GM21576 (cell line): ENCODE data around the gene SNTA1.
"Not testable (repeated sequence)": the region's sequence is repeated elsewhere in the genome, so short reads cannot be mapped to it uniquely, and the experiment has no call there.

Experiments used
- ATAC-seq: cut with Tn5 transposase; IDR thresholded peaks from one replicate; pipeline ENCODE4 v1.9.1; 2021; ENCODE audit warnings: mild to moderate bottlenecking, moderate library complexity; ENCODE audit not compliant: unreplicated experiment

The SNTA1 gene

GRCh38 chr20:33433465-33434234, 9.9 kb downstream of the SNTA1 start:
- no peak for ATAC-seq

GRCh38 chr20:33431797-33432381, 11.7 kb downstream of the SNTA1 start:
- no peak for ATAC-seq

GRCh38 chr20:33423875-33424274, 19.7 kb downstream of the SNTA1 start:
- ATAC-seq: not testable (repeated sequence)

DNA sequence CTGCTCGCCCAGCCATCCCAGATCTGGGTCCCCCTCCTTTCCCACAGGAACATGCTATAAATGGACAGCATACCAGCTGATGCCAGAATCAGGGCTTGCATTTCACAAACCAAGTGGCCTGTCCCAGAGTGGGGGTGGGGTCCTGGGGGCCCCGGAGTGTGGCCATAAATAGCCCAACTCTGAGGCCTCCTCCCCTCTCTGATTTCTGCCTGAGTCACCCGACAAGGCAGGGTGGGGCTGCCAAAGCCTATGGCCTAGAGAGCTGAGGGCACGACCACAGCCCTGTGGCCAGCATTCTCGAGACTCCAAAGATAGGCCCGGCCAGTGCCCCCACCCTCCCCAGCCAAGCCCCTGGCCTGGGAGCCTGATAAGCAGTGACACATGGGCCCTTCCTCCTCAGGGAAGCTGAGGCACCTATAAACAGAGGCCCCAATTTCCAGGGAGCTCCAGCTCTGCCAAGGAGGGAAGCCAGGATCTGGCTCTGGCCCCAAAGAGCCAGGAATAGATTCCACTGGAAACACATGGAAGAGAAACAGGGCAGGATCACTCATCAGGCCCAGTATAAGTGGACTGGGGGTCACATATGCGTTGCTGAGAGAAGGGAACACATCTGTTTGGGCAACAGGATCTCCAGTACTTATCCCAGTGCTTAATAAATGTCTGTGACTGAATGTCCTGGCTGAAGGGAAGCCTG, 20.3 kb downstream of the SNTA1 start:
- no peak for ATAC-seq

- ATAC-seq: no peak
Measured at GRCh38 chr20:33419140-33419974, 24.2 kb downstream of the SNTA1 start.

GRCh38 chr20:33418033-33418432, 25.5 kb downstream of the SNTA1 start:
- ATAC-seq: no peak

DNA sequence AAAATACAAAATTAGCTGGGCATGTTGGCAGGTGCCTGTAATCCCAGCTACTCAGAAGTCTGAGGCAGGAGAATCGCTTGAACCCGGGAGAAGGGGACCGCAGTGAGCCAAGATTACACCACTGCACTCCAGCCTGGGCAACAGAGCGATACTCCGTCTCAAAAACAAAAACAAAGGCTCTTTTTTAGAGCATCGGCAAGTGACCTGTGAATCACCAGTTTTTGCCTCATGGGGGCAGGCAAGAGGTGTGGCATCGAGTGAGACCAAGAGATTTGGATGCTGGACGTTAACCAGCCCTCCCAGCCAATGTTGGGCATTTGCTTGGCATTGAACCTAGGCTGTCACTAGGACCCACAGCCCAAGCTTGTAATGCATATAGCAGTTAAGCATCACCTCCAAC, 27.6 kb downstream of the SNTA1 start:
- no peak for ATAC-seq

GRCh38 chr20:33412484-33412838, 31.1 kb downstream of the SNTA1 start:
- ATAC-seq: no peak

DNA sequence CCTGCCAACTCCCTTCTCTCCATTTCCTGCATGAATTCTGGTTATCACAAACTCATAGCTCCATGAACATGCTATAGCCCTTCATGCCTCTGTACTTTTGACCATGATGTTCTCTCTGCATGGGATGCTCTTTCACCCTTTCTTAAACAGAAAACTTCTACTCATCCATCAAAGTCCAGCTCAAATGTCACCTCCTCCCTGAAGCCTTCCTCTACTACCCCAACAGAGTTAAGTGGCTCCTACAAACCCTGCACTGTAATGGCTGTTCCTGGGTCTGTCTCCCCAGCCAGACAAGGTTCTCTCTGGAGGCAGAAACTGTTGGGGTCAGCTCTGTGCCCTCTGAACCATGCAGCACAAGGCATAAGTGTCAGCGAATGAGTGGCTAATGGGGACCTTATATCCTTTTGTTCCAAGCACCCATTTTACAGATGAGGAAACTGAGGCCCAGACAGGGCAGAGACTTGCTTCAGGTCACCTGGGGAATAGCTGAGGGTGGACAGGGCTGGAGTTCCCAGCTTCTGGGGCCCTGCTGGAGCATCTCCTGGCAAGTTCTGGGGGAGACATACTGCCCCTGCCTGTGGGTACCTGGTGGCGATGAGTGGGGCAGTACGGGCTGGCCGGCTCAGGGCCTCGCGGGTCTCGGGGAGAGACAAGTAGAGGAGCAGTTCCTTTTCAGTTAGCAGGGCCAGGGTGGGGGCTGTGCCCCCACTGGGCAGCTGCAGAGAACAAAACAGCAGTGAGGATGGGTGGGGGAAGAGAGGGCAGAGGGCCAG, 31.7 kb downstream of the SNTA1 start:
- no peak for ATAC-seq

- ATAC-seq: no peak
Measured at GRCh38 chr20:33411242-33411641, 32.3 kb downstream of the SNTA1 start.

DNA sequence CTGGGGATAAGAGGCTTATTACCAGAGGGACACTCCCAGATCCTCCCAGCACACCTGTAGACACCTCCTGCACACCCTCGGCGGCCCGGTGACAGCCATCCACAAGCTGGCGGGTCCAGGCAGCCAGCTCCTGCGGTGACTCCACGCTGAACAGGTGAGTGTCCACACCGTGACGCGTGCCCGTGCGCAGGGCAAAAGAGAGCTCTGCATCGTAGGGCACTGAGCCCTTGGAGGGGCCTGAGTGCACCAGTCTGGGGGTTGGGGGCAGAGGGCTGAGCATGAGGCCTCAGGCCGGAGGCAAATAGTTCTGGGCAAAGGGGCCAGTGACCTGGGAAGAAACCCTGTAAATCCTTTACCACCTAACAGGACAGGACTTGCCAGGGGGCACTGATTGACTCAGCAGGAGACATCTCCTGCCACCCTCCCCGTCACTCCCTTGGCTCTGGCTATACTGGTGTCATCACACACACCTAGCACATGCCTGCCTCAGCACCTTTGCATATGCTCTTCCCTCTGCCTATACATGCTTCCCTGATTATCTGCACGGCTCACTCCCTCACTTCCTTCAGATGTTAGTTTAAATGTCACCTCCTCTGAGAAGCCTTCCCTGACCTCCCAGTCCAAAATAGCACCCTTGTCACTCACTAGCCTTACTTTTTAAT, 33.4 kb downstream of the SNTA1 start:
- no peak for ATAC-seq

- ATAC-seq: no peak
Measured at GRCh38 chr20:33408716-33409654, 34.6 kb downstream of the SNTA1 start.

DNA sequence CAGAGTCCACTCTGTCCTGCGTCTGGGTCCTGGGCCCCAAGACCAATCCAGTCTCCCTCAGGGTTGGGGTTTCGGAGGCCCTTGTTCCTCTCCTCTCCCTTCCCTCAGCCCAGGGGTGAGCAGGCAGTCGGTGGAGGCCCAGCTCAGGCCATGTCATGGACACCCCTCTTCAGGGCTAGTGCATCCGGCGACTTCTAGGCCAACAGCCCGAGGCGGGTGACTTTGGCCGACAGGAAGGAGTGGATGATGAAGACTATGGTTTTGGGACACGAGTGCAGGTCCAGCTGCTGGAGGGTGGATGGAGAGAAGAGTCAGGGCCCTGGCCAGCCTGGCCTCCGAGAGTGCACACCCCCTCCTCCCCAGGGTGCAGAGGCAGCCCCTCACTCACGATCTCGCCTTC, 35.2 kb downstream of the SNTA1 start:
- no peak for ATAC-seq

DNA sequence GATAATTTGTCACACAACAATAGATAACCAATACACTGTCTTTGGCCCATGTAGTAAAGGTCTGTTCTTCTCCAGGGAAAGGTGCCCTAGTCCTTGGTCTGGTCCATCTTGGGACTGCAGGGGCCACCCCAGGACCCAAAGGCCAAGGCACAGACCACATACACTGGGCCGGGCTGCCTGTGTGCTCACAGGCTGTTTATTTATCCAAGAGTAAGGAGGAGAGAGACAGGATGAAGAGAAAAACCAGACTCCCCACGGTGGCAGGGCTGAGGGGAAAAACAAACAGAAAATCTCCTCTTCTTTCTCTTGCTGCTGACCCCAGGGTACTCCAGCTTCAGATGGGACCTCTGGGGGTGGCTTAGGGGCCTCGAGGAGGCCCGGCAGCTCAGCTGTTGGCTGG, 35.8 kb downstream of the SNTA1 start:
- no peak for ATAC-seq

- ATAC-seq: no peak
Measured at GRCh38 chr20:33407251-33407650, 36.3 kb downstream of the SNTA1 start.

DNA sequence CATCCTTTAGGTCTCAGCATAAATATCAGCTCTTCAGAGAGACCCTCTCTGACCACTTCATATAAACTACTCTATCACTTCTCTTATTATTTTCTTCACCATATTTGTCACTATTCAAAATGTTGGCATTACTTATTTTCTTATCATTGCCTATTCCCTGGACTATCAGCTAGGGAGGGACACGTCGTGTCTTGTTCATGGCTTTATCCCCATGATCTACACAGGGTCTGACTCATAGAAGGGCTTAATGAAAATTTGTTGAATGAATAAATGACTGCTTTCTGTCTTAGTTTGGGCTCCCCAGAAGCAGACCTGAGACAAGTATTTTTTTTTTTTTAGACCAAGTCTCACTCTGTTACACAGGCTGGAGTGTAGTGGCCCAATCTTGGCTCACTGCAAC, 39.3 kb downstream of the SNTA1 start:
- ATAC-seq: no peak

DNA sequence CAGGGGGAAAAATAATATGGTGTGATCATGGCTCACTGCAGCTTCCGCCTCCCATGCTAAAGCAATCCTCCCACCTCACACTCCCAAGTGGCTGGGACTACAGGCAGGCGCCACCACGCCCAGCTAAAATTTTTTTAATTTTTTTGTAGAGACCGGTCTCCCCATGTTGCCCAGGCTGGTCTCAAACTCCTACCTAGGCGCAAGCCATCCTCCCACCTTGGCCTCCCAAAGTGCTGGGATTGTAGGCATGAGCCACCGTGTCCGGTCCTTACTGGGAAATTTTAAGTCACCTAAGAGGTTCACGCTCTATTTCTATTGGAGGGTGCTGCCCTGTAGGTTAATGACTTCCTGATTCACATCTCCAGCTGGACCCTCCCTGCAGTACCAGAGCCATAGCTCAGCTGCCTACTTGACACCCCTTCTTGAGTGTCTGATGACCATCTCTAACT, 41.6 kb downstream of the SNTA1 start:
- ATAC-seq: no peak

DNA sequence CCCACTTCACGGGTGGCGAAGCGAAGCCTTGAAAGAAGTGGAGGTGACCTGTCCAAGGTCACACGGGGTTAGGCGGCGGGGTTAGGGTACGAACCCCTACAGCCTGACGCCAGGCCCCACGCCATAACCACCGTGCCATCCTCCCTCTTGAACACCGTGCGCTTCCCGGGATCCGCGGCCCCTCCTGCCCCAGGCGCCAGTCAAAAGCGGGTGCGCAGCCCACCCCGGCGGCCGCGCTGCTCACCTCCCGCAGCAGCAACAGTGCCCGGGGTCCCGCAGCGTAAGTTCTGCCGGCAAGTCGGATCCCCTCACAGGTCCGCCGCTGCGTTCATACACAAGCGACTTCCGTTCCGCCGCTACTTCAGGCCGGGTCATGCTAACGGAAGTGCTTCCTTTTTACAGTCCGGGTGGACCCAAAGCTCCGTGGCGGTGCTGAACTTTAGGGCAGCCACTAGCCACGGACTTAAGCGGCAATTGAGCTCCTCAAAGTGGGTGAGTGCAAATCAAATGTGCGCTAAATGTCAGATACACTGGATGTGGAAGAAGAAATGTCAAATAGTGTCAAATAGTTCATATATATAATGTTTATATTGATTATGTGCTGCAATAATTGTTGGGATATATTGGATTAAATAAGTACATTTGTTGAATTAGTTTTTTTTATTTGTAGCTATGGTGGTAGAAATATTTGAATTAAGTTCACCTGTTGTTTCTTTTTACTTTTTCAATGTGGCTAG, 42.2 kb downstream of the SNTA1 start, which contains the start of gene CDK5RAP1:
Gene CDK5RAP1, minus strand, starts transcription at position 336 of the 737 bp plus-strand sequence. CDS start 4,455 bp downstream, outside the sequence.
- ATAC-seq: no peak
